Measurements from ENCODE around the gene CKS2.
"Not testable (repeated sequence)": the region's sequence is repeated elsewhere in the genome, so short reads cannot be mapped to it uniquely, and the experiment has no call there.

CKS2 gene

DNA sequence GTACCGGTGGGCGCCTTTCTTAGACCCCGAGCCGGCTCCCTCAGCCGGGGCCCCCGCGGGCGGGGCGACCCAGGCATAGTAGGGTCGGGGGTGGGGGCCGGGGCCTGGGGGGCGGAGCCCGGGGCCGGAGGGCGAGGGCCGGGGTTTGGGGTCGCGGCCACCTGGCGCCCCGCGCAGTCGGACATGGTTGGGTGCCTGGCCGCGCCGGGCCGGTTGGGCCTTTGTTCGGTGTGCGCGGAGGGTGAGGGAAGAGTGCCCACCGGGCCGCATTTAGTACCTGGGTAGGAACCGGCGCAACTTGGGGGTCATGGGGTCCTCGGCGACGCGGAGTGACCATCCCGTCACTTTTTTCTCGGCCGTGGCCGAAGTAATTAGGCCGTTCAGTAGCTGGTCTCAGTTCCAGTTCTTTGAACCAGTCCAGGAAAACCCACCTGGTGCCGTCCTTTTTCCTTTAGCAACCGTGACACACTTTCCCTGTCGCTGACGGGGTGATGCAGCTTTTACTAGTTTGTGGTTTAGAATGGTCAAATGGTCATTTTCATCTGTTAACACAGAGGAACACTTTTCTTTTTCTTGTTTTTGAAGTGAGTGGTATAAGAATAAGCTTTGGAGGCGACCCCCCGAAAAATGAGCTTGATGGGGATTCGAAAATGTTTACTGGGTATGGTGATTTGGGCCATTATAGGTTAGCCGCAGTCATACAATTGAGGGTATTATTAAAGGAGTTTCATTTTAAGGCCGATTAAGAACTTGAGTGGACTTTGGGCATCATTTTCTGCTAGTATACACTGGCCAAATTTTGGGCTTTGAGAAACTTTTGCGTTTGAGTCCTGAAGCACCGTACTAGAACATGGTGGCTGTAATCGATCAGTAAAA lies 589 bp downstream of the CKS2 start:
- DNase-seq, result no peak

DNA sequence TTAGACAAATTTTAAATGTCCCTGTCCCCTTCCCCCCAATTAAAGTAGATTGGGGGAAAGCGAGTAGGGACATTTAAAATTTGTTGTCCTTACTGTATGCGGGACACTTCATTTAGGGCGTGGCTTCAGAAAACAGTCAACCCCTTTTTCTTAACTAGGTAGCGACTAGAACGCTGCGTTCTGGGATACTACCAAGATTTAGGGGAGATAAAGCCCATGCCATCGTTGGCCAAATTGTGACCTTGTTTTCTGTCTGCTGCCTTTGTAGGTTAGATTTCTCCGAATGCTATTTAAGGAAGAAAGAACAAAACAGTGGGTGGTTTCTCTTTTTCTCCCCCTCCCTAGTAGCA lies 1.2 kb downstream of the CKS2 start:
- no peak for DNase-seq

GRCh38 chr9:89313842-89314241 lies 2.8 kb downstream of the CKS2 start:
- no peak for DNase-seq

GRCh38 chr9:89314955-89315354 lies 4.0 kb downstream of the CKS2 start:
- no peak for DNase-seq

GRCh38 chr9:89315482-89315881 lies 4.5 kb downstream of the CKS2 start:
- DNase-seq, result no peak

GRCh38 chr9:89317282-89317681 lies 6.3 kb downstream of the CKS2 start:
- DNase-seq, result no peak

DNA sequence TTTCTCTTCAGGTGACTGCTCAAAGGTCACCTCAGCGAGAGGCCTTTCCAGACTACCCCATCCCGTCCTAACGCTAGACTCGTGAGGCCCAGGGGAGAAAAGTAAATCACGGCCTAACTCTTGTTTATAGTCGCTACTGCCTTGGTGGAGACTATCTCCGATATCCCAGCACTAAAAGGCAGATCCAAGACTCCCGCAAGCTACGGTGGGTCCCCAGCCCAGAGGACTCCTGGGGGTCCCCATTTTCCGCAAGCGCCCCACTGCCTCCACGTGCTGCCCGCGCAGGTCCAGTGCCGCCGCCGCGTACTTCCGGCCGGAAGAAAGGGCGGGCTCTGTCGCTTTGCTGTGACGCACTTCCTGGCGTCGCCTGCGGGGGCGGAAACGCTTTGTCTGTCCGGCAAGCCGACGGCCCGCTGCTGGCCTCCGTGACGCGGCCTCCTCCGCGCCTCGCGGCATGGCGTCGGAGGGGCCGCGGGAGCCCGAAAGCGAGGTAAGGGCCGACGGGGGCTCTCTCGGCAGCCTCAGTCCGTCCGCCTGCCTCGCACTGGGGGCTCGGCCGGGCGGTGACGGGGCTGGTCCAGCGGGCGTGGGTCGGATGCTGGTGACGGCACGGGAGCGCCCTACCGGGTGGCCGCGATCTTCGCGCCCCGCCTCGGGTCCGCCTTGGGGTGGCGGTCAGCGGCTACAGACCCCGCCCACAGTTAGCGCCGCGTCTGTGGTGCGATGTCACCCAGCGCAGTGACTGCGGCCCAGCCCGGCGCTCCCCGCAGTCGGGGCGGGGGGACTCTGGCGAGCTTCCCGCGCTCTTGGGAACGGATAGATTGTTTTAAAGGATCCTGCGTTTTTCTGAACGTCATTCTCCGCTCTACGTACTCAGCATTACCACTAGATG lies 7.4 kb downstream of the CKS2 start, which contains the start of gene SECISBP2:
TSS of gene SECISBP2 (plus strand) at position 378 of the 892 bp plus-strand sequence. CDS start at position 455, 77 bp downstream.
- peak; percentile 86 to 96 (median 92) for DNase-seq

DNA sequence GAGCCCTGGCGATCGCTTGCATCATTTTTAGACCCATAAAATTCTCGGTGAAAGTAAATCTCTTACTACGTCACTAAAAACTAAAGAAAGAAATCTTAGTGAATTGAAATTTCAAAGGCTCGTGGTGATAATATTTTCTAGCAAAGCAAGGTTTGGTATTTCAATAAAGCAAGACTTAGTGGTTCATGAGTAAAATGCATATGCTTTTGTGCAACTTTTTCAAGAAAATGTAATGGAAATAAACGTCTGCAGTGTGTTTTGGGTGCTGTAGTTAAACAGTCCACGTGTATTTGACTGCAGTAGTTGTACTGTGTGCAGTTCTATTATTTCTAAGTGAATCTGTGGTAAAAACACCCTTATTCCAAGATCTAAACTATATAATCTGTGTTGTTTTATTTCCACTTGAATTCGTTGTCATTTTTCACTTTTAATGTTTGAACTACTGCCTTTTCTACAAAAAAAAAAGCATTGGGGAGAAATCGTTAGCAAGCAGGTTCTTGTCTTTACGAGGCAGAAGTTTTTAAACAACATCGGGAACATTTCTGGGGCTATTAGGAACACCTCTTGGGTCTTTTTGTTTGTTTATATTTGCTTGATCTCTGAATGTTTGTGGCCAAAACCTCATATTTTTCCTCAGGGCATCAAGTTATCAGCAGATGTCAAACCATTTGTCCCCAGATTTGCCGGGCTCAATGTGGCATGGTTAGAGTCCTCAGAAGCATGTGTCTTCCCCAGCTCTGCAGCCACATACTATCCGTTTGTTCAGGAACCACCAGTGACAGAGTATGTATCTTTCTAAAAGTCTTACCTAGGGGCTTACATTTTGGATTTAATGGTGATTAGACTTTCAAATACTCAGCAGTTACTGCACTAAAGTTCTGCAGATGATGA lies 8.3 kb downstream of the CKS2 start:
- DNase-seq, result no peak

GRCh38 chr9:89323390-89323789 lies 12.4 kb downstream of the CKS2 start:
- no peak for DNase-seq

DNA sequence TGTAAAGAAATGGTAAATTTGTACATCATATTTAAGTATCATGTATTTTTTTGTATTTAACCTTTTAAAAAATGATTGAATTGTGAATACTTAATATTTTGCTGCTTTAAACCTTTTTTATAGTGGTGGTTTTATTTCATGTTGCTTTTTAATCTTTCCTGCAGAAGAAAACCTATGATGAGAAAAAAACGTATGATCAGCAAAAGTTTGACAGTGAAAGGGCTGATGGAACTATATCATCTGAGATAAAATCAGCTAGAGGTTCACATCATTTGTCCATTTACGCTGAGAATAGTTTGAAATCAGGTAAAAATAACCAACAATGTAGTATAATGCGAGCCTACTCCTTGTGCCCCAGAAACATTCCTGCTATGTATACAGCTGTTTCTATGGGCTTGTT lies 14.7 kb downstream of the CKS2 start:
- DNase-seq, result no peak

- no peak for DNase-seq
Observed at GRCh38 chr9:89328064-89328463, 17.1 kb downstream of the CKS2 start.

DNA sequence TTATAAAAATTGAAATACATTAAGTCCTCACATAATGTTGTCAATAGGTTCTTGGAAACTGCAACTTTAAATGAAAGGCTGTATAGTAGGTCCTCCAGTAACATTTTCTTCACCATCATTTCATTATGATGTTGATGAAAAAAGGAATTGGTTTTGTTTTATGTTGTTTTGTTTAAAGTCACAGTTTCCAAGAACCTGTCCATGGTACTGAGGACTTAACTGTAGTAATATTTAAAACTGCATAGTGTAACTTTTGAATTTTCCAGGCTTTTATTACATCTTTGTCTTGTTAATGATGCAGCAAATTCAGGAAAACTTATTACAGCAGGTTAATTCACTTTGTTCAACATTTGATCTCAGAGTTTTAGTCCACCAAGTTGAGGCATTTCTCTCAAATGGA lies 18.9 kb downstream of the CKS2 start:
- no peak for DNase-seq

- no peak for DNase-seq
Observed at GRCh38 chr9:89330513-89330912, 19.5 kb downstream of the CKS2 start.

DNA sequence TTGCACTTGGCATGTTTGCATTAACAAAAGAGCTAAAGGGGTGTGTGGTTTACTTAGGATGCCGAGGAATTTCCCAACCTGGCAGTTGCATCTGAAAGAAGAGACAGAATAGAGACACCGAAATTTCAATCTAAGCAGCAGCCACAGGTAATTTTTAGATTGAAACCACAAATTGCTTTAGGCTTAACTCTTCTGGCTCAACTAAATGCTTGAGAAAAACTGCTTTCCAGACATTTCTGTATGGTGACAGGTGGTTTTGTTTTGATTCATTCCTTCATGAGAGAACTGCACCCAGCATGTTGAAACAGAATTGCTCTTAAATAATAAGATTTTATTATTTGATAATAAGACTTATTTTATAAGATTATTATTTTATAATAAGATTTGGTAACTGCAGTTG lies 28.8 kb downstream of the CKS2 start:
- no peak for DNase-seq

GRCh38 chr9:89340332-89340731 lies 29.3 kb downstream of the CKS2 start:
- DNase-seq, result no peak

DNA sequence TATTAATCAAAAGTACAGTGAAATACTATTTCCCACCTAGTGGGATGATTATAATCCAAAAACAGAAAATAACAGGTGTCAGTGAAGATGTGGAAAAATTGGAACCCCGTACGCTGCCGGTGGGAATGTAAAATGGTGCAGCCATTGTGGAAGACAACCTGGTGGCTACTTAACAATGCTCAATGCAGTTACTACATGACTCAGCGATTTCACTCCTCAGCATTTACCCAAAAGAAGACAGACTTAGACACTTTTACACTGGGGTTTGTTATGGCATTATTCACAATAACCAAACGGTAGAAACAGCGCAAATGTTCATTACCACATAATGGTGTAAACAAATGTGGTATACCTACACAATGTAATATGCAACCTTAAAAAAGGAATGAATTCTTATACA lies 31.2 kb downstream of the CKS2 start:
- no peak for DNase-seq

- no peak for DNase-seq
Observed at GRCh38 chr9:89342948-89343347, 32.0 kb downstream of the CKS2 start.

DNA sequence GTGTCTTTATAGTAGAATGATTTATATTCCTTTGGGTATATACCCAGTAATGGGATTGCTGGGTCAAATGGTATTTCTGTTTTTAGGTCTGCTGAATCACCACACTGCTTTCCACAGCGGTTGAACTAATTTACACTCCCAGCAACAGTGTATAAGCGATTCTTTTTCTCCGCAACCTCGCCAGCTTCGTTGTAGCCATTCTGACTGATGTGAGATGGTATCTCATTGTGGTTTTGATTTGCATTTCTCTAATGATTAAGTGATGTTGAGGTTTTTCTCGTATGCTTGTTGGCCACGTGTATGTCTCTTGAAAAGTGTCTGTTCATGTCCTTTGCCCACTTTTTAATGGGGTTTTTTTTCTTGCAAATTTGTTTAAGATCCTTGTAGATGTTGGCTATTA lies 32.8 kb downstream of the CKS2 start:
- not testable (repeated sequence) for DNase-seq

- no peak for DNase-seq
Observed at GRCh38 chr9:89345476-89345875, 34.5 kb downstream of the CKS2 start.

DNA sequence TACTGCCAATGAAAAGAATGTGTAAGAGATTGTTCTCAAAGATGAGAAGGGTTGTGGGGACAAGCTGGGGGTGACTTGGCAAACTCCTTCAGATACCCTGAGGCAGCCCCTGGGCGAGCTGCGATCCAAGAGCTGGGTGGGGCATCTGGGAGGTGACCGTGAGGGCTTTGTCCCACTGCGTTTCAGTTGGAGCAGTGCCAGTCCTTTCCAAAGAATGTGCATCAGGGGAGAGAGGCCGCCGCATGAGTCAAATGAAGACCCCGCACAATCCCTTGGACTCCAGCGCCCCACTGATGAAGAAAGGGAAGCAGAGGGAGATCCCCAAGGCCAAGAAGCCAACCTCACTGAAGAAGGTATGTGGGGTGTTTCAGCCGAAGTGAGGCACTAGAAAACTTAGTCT lies 35.7 kb downstream of the CKS2 start:
- DNase-seq, result no peak

- DNase-seq, result no peak
Observed at GRCh38 chr9:89347651-89348050, 36.7 kb downstream of the CKS2 start.

DNA sequence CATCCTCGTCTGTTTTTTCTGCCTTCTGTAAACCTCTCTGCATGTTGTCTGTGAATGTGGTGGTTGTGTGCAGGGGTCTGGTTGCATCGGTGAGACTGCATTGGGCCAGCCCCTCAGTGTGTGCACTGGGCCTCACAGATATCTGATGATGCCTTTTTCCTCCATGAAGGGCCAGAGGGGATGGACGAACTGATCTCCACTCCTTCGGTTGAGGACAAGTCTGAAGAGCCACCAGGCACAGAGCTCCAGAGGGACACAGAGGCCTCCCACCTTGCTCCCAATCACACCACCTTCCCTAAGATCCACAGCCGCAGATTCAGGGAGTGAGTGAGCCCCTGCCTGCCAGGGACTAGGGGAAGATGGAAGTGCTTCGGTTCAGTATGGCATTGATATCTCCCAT lies 38.6 kb downstream of the CKS2 start:
- DNase-seq, result no peak

- no peak for DNase-seq
Observed at GRCh38 chr9:89350988-89351557, 40.1 kb downstream of the CKS2 start.

All from stimulated activated naive CD4-positive, alpha-beta T cell (primary cell).